Measurements from ENCODE around the gene ZNF274. TPM values are rescaled to one million over a fixed set of nuclear protein-coding genes. Genes with fewer than 3 reads are reported as not detected.

Gene ZNF274
- 37.1 TPM for total RNA-seq

DNA sequence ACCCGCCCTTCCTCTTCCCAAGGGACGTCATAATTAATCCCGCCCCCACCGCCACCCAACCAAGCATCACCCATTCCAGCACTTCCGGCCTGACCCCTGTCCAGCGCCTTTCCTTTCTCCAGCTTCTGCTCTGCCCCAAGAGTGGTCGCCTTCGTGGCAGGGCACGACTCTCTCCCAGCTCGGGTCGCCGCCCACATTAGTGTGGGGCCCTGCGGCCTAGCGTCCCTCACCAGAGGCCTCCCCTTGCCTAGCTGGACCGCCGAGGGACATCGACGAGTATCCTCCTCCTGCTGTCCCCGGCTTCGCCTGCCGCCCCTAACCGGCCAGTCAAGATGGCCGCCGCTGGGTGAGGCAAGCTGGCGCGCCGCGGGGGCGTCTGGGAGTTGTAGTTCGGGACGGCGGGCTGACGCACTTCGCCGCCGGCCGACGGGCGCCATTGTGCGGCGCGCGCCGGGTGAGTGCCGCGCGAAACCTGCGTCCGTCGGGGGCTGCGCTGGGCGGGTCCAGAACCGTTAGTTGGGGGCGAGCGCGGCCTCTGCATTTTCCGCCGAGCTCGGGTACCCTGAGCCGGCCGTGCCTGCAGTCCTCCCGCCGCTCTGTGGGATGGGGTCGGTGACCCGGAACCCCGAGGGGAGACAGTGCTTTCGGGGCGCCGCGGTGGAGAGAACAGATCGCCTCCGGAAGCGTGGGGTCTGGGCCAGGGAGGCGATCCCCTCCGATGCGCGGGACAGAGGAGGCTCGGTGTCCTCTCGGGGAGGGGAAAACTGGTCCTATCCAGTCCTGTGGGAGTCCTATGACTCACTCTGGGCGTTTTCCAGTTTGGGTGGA lies at the start of gene ZNF274:
Gene ZNF274, plus strand, starts transcription at position 73 of the 828 bp plus-strand sequence. CDS start 905 bp downstream, outside the sequence.

GRCh38 chr19:58150328-58150921 lies 32.4 kb upstream of the ZNF274 start, which contains the start of gene ZNF329:
Gene ZNF329 (minus strand): TSS chr19:58150789. CDS start chr19:58129503, 21,286 bp downstream.

DNA sequence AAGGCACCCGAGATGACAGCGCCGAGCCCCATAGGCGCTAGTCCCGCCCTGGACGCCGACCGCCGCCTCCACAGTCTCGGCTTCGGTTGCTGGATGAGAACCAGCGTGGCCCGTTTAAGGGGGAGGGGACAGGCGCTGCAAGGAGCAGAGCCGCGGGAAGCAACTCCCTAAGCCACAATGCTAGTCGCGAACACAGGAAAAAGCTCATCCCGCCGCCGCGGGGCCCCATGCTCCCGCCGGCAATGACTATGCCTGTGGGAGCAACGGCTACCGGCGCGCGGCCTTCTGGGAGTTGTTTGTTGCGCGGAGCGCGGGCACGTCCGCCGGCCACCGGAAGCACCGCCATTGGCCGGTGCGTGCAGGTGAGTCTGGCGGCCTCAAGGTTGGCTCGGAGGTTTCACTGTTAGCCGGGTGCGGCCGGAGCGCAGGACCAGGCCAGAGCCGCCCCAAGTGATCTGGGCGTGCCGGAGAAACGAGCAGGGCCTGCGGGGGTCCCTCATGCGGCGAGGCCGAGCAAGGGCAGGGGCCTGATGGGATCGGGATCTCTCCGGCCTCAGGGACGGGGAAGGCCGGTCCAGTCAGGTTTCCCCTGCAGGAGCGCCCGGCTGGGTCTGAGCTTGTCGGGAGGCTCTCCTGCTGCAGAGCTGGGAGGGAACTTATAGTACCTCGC lies 45.9 kb downstream of the ZNF274 start, which contains the start of gene ZNF544:
Gene ZNF544, plus strand, starts transcription at position 330 of the 670 bp plus-strand sequence. CDS start 15,110 bp downstream, outside the sequence.

Other genes with a start within 250 kb of the ZNF274 start
- 31.7 TPM for gene ZNF418, start 247.7 kb upstream of the ZNF274 start, total RNA-seq
- 19.6 TPM for gene ZNF256, start 235.4 kb upstream of the ZNF274 start, total RNA-seq
- 0.66 TPM for gene C19orf18, start 208.5 kb upstream of the ZNF274 start, total RNA-seq
- gene ZNF606, start 180.2 kb upstream of the ZNF274 start, total RNA-seq, result 101 TPM
- 0.38 TPM for gene ZSCAN1, start 149.0 kb upstream of the ZNF274 start, total RNA-seq
- gene ZNF135, start 123.8 kb upstream of the ZNF274 start, total RNA-seq, result 25.1 TPM
- gene ZSCAN18, start 84.8 kb upstream of the ZNF274 start, total RNA-seq, result 140 TPM
- gene ZNF329, start 32.3 kb upstream of the ZNF274 start, total RNA-seq, result 30.3 TPM
- 105 TPM for gene ZNF544, start 45.9 kb downstream of the ZNF274 start, total RNA-seq
- gene ZNF8, start 95.9 kb downstream of the ZNF274 start, total RNA-seq, result 21.1 TPM
- 37.8 TPM for gene ERVK3-1, start 122.3 kb downstream of the ZNF274 start, total RNA-seq
- gene ZSCAN22, start 143.9 kb downstream of the ZNF274 start, total RNA-seq, result 4.1 TPM
- gene A1BG, start 170.4 kb downstream of the ZNF274 start, total RNA-seq, result 6.0 TPM
- gene ZNF497, start 179.7 kb downstream of the ZNF274 start, total RNA-seq, result 8.7 TPM
- 4.4 TPM for gene ZNF837, start 198.0 kb downstream of the ZNF274 start, total RNA-seq
- 834 TPM for gene RPS5, start 204.2 kb downstream of the ZNF274 start, total RNA-seq
- not detected for gene RNF225, start 212.6 kb downstream of the ZNF274 start, total RNA-seq
- gene ZNF584, start 225.6 kb downstream of the ZNF274 start, total RNA-seq, result 20.0 TPM

Measured in camera-type eye (tissue), 1 donor.